NCI-H526 treated with DMSO at 0.1 percent for 48 hours (cell line): ENCODE measurements around the gene WASF1.
"Not testable (repeated sequence)": the region's sequence is repeated elsewhere in the genome, so short reads cannot be mapped to it uniquely, and the experiment has no call there.

Source experiments
- DNase-seq: peaks from one replicate; lab custom pipeline; 2025; lab: John Stamatoyannopoulos, UW

WASF1 gene

GRCh38 chr6:110089323-110089722 lies 90.1 kb downstream of the WASF1 start:
- DNase-seq = no peak

- DNase-seq = no peak
These were observed 94.2 kb downstream of the WASF1 start for GRCh38 chr6:110085285-110085684.

GRCh38 chr6:110083875-110084585 lies 95.4 kb downstream of the WASF1 start:
- no peak for DNase-seq

DNA sequence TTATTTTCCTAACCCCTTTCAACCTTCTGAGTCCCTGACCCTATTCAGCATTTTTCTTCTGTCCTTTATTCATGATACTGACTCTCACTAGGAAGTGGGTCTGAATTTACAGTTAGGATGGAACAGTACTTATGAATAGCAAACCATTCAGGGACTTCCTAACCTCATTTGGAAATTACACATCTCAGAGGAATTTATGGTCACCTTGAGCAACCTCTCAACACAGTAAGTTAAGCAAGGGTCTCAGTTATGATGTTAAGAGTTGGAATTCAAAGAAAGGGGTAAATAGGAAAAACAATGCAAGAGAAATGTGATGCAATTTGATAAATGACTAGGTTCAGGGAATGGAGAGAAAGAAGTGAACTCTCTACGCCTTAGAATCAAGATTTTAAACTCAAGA lies 104.1 kb downstream of the WASF1 start:
- no peak for DNase-seq

GRCh38 chr6:110073474-110073873 lies 106.0 kb downstream of the WASF1 start:
- DNase-seq = not testable (repeated sequence)

- DNase-seq = no peak
These were observed 110.9 kb downstream of the WASF1 start for GRCh38 chr6:110068592-110068967.

DNA sequence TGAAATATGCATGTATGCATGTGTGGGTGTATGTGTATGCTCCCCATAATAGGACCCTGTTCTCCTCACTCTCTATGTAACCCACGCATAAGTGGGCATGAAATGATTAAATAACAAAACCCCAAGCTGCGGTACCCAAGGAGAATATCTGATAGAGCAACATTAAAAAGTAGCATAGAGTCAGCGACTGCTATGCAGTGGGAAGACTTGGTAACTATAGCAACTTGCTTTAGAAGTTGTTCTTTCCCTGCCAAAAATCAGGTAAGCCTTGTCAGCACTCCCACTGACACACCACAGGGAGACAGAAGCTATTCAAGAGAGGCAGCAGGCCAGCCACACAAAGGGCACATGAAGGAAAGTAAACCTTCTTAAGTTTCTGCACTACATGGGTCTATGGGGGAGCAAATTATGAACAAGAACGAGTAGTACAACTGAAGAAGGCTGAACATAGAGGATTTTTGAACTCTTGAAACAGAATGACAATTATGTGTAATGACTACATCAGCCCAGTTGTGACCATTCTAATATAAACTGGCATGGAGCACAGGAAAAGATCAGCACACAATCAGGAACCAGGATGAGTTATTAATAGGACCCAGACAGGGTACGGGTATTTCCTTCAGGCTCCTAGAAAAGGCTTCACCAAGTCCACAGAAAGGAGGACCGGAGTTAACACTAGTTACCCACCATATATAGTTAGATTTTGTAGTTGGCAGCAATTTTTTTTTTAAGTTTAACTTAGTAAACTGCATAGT lies 111.5 kb downstream of the WASF1 start:
- DNase-seq = no peak

GRCh38 chr6:110064744-110065524 lies 114.5 kb downstream of the WASF1 start:
- no peak for DNase-seq

GRCh38 chr6:110063594-110064263 lies 115.7 kb downstream of the WASF1 start:
- DNase-seq = no peak

GRCh38 chr6:110055387-110055735 lies 124.1 kb downstream of the WASF1 start:
- DNase-seq = peak; percentile 55

DNA sequence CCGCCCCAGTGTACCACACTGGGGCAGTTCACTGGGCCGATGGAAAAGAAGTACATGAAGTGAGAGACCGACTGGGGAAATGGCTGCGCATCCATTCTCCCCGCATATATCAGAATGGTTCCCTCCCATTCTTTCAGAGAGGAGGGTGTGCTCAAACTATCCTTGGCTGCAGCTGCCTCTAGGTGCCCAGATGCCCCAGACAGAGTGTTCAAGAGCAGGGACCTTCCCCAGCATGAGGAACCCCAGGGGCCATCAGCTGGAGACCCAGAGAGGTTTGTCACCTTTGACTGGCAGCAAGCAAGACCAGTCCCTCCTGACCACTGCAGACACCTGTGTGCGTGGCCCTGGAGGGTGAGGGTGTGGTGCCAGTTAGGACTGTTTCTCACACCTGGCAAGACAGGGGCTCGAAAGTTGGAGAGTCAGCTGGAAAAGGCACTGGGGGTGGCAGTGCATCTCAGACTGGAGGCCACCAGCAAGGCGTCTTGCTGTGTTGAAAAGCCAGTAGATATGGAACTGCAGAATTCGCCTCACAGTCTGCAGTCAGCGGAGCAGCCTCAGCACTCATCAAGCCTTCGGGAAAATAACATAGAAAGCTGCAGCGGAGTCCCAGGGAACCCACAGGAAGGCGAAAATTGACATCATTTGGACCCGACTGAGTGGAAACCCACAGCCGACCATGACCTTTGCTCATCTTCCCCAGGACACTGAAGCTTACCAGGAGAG lies 124.6 kb downstream of the WASF1 start:
- DNase-seq = no peak

GRCh38 chr6:110053395-110054240 lies 125.9 kb downstream of the WASF1 start:
- DNase-seq = peak; percentile 40

- no peak for DNase-seq
These were observed 129.0 kb downstream of the WASF1 start for GRCh38 chr6:110050440-110050813.
